ENCODE data around the gene DZANK1.
"Not testable (repeated sequence)": the region's sequence is repeated elsewhere in the genome, so short reads cannot be mapped to it uniquely, and the experiment has no call there.

DZANK1 gene

DNA sequence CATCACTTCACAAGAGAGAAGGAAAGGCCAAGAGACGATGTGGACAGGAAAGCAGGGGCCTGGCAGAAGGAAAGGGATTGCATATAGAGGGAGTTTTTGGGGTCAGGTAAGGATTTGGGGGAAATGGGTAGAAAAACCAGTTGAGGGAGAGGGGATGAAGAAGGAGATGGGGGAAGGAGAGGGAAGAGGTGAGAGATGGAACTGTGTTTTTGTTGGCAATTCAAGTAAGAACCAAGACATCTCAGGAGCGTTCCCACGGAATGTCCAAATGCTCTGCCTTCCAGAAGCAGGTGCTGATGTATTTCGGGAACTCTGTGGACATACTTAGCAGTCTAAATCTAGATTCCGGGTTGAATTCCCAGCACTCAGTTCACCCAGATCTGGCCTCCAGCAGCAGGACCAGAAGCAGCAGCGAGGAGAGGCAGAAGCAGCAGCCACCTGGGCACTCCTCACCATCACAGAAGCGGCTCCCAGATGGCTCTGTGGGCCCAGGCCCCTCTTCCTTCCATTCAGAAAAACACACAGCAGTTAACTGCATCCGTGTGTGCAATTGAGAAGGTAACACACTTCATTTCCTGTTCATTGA lies 88.8 kb downstream of the DZANK1 start:
- no peak for DNase-seq (ENCODE audit: low read depth, low spot score)

DNA sequence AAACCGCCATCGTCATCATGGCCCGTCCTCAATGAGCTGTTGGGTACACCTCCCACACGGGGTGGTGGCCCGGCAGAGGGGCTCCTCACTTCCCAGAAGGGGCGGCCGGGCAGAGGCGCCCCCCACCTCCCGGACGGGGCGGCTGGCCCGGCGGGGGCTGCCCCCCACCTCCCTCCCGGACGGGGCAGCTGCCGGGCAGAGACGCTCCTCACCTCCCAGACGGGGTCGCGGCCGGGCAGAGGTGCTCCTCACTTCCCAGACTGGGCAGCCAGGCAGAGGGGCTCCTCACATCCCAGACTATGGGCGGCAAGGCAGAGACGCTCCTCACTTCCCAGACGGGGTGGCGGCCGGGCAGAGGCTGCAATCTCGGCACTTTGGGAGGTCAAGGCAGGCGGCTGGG lies 91.3 kb downstream of the DZANK1 start:
- DNase-seq (ENCODE audit: low read depth, low spot score) = not testable (repeated sequence)

DNA sequence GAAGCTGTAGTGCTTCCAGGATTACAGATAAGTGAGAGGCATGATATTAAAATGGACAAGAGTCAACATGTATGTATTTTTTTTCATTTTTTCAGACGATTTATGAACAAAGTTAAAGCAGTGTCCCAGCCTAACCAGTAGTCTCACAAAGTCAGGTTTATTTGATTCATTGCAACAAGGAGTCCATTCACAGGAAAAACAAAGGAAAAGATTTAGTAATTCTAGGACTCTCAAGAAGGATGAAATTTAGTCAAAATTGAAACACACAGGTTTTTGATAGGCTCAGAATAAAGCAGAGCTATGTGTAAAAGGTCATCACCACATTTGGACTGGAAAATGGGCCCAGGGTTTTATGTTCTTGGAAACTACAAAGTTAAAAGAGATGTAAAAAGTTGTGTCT lies 94.5 kb downstream of the DZANK1 start:
- no peak for DNase-seq (ENCODE audit: low read depth, low spot score)

DNA sequence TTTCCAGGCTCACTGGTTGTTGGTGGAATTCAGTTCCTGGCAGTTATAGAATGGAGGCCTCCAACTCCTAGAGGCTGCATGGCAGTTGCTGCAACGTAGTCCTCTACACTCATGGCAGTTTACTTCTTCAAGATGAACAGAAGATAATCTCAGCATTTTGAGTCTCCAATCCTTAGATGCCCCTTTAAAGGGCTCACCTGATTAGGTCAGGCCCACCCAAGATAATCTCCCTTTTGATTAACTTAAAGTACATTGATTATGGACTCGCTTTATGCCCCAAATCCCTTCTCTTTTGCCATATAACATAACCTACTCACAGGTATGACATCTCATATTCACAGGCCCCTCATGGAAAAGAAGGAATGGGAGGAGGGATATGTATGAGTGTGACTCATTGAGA lies 102.1 kb downstream of the DZANK1 start:
- no peak for DNase-seq (ENCODE audit: low read depth, low spot score)

DNA sequence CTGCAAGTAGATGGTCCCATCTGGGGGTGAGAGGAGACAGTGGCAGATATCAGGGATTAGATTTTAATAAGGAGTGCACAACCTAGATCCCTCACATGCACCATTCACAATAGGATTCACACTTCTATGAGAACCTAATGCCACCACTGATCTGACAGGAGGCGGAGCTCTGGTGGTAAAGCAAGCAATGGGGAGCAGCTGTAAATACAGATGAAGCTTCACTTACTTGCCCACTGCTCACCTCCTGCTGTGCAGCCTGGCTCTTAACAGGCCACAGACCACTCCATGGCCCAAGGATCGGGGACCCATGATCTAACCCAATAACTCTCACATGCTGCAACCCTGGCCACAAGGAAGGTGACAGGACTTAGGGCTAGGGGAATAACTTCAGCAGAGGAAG lies 103.1 kb downstream of the DZANK1 start:
- no peak for DNase-seq (ENCODE audit: low read depth, low spot score)

DNA sequence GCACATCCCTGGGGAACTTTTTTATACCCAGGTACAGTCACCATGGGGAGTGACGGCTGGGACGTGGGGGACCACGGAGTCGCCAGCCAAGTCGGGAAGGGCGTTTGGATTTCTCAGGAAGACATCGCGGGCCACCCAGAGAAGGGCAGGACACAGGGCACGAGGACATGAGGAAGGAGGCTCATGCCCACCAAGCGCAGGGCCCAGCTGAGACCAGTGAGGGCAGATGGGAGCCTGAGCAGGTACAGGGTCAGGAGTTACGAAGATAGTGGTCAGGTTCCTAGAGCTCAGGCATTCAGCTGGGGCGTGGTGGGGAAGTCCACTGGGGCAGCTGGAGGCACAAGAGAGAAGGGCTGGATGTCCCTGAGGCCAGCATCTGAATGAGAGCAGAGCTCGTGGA lies 103.9 kb downstream of the DZANK1 start:
- no peak for DNase-seq (ENCODE audit: low read depth, low spot score)

DNA sequence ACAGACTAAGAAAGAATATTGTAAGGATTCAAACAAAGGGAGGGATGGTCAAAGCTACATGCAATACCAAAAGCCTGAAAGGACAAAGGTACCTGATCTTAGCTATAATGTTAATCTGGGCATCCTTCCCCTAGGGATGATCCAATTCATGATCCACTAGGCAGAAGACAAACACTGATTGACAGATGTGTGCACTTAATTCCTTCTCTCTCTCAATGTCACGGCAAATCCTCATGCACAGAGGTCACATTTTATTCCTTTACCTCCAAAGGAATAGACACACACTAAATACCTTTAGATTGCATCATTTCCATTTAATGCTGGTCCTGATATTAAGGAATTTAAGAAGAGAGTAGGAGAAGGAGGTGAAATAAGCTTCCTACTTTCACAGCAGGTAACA lies 105.2 kb downstream of the DZANK1 start:
- DNase-seq (ENCODE audit: low read depth, low spot score) = no peak

DNA sequence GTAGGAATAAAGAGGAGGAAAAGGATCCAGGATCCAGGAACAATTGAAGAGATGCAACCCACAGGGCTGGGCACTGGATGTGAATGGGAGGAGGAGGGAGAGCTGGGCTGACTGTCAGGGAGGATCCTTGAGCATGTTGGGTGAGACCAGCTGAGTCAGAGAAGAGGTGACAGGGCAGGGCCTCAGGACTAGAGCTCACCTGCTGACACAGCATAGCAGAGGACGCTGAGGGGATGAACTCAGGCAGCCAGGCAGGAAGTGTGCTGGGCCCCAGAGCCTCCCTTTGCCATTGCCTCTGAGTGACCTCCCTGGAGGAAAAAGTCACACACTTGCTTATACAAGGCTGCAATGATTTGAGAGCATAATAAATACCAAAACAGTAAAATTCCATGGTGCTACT lies 106.2 kb downstream of the DZANK1 start:
- DNase-seq (ENCODE audit: low read depth, low spot score) = no peak

DNA sequence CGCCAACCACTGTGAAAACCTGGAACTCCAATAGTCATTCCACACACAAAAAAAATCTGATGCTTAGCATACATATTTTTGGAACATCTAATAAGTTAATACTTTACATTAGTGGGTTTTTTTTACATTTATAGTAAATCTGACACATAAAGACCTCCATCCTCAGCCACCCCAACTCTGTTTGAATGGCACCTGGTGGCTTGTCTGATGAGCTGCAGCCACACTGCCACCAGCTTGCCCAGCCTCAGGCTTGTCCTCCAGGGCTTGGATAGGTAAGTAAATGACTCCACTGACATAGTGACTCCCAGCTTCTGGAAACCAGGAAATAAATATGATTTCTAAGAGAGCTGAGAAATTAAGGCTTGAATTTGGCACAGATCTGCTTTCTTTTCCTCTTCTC lies 107.0 kb downstream of the DZANK1 start:
- no peak for DNase-seq (ENCODE audit: low read depth, low spot score)

DNA sequence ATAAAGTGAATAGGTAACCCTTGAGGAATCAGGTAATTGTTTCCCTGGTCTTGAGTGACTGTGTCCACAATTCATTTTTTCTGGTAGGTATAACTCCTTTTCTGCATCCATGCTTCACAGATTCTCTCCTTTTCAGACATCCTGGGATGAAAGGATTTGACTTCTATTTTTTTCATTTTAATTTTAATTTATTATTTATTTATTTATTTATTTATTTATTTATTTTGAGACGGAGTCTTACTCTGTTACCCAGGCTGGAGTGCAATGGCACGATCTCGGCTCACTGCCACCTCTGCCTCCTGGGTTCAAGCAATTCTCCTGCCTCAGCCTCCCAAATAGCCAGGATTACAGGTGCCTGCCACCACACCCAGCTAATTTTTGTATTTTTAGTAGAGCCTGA lies 117.1 kb downstream of the DZANK1 start:
- DNase-seq (ENCODE audit: low read depth, low spot score) = not testable (repeated sequence)

Measured in iPS DF 19.7 (cell line).